Endothelial cell of umbilical vein (primary cell): ENCODE results near the gene DAAM1. TPM values are rescaled to one million over a fixed set of nuclear protein-coding genes. Genes with fewer than 3 reads are reported as not detected.

ENCODE experiments used
- BruUV-seq: library from RNA; stranded (reverse); fragments of 400-500 nt; replicated peaks from 2 replicates; lab custom pipeline; 2021; lab: Mats Ljungman, UMichigan
- CTCF ChIA-PET: fragments of 300-600, 350-600 bp; sonication (Branson Sonifier 250); formaldehyde crosslinking; loops from one replicate; lab custom pipeline; 2021; ENCODE audit warnings: antibody characterized with exemption, inconsistent platforms; lab: Charles Lee
- POLR2A ChIA-PET: fragments of 300-600, 350-600 bp; sonication (Branson Sonifier 250); formaldehyde crosslinking; loops from one replicate; lab custom pipeline; 2021; ENCODE audit warnings: antibody characterized with exemption, inconsistent platforms; lab: Charles Lee
- DNase-seq: peaks from one replicate; pipeline ENCODE4 v3.0.0-alpha.2; 2011; ENCODE audit warnings: low read depth, low spot score
- FAIRE-seq: peaks from 2 replicates; lab custom pipeline; 2011; peaks lifted over from hg19 to GRCh38; lab: Jason Lieb, UNC
- H2AFZ ChIP-seq: 2 replicates; pipeline ENCODE4 v1.6.0; 2012; ENCODE audit warnings: low read depth, low read length, control low read depth, inconsistent platforms
- H3K27ac ChIP-seq: 2 replicates; pipeline ENCODE4 v1.5.1; 2011; ENCODE audit warnings: low read depth, mild to moderate bottlenecking, control low read depth, low read length, moderate library complexity; ENCODE audit not compliant: insufficient read depth
- H3K27me3 ChIP-seq, 2 experiments: 2 replicates each; pipeline versions ENCODE4 v1.6.0 to v1.6.1; 2011; ENCODE audit warnings: low read length in 2 of 2, mixed read lengths in 1 of 2; ENCODE audit not compliant: control insufficient read depth in 2 of 2, insufficient read depth in 2 of 2
- H3K36me3 ChIP-seq, 2 experiments: 2 replicates in 1 of 2; 3 replicates in 1 of 2; pipeline ENCODE4 v1.5.1; 2011; ENCODE audit warnings: low read length in 2 of 2, mild to moderate bottlenecking in 1 of 2, moderate library complexity in 1 of 2; ENCODE audit not compliant: control insufficient read depth in 2 of 2, insufficient read depth in 2 of 2; ENCODE audit errors: extremely low read depth in 1 of 2
- H3K4me1 ChIP-seq: 3 replicates; pipeline ENCODE4 v1.5.1; 2011; ENCODE audit warnings: mild to moderate bottlenecking, low read length; ENCODE audit not compliant: control insufficient read depth, insufficient read depth; ENCODE audit errors: extremely low read depth
- H3K4me2 ChIP-seq: 2 replicates; pipeline ENCODE4 v1.6.1; 2011; ENCODE audit warnings: low read length, control low read depth, mixed read lengths; ENCODE audit not compliant: insufficient read depth
- H3K4me3 ChIP-seq, 3 experiments: fragments of 200-600 bp in 1 of 3; sonication (generic), shearing (Covaris generic) in 1 of 3; replicated peaks in 1 of 3; 2 replicates each; pipeline ENCODE4 v1.5.1; 2011 to 2016; ENCODE audit warnings: control low read depth in 3 of 3, low read length in 3 of 3, mild to moderate bottlenecking in 2 of 3, inconsistent platforms in 1 of 3, low read depth in 1 of 3, moderate library complexity in 1 of 3; ENCODE audit not compliant: insufficient read depth in 1 of 3
- H3K79me2 ChIP-seq: 2 replicates; pipeline ENCODE4 v1.6.0; 2012; ENCODE audit warnings: low read length, inconsistent platforms; ENCODE audit not compliant: control insufficient read depth, insufficient read depth
- H3K9ac ChIP-seq: replicated peaks from 2 replicates; pipeline ENCODE3; 2011; ENCODE audit warnings: low read length, control low read depth; ENCODE audit not compliant: insufficient read depth; ENCODE audit errors: extremely low read depth
- H3K9me1 ChIP-seq: replicated peaks from 3 replicates; pipeline ENCODE4 v1.6.0; 2011; ENCODE audit warnings: mild to moderate bottlenecking, low read length; ENCODE audit not compliant: control insufficient read depth, insufficient read depth; ENCODE audit errors: extremely low read depth
- H3K9me3 ChIP-seq: replicated peaks from 2 replicates; pipeline ENCODE4 v1.5.1; 2012; ENCODE audit warnings: low read length, inconsistent platforms; ENCODE audit not compliant: control insufficient read depth, insufficient read depth
- H4K20me1 ChIP-seq: replicated peaks from 2 replicates; pipeline ENCODE3; 2011; ENCODE audit warnings: mild to moderate bottlenecking, low read length; ENCODE audit not compliant: control insufficient read depth, insufficient read depth; ENCODE audit errors: extremely low read depth
- CTCF ChIP-seq, 2 donors: IDR thresholded peaks; 1 replicate in 1 of 2; 2 replicates in 1 of 2; pipeline ENCODE4 v1.5.1; 2011; ENCODE audit warnings: low read length in 2 of 2, mild to moderate bottlenecking in 2 of 2, moderate library complexity in 2 of 2, control low read depth in 1 of 2, inconsistent platforms in 1 of 2, low read depth in 1 of 2; ENCODE audit not compliant: insufficient read depth in 1 of 2; ENCODE audit errors: extremely low read depth in 1 of 2
- EZH2 ChIP-seq: IDR thresholded peaks from 2 replicates; pipeline ENCODE4 v1.6.1; 2012; ENCODE audit warnings: borderline replicate concordance, low read depth, mild to moderate bottlenecking, moderate library complexity, low read length, inconsistent platforms; ENCODE audit not compliant: severe bottlenecking
- FOS ChIP-seq: IDR thresholded peaks from 2 replicates; pipeline ENCODE4 v1.6.1; 2011; ENCODE audit warnings: mild to moderate bottlenecking, low read length, moderate library complexity, borderline replicate concordance; ENCODE audit not compliant: insufficient read depth
- GATA2 ChIP-seq: IDR thresholded peaks from 2 replicates; pipeline ENCODE4 v1.7.0; 2011; ENCODE audit warnings: low read depth, mild to moderate bottlenecking, moderate library complexity, mixed read lengths, low read length; ENCODE audit not compliant: insufficient read length, insufficient read depth
- JUN ChIP-seq: IDR thresholded peaks from 2 replicates; pipeline ENCODE4 v1.6.1; 2011; ENCODE audit warnings: borderline replicate concordance, low read depth; ENCODE audit not compliant: insufficient read length, insufficient read depth
- MAX ChIP-seq: IDR thresholded peaks from 2 replicates; pipeline ENCODE4 v1.6.1; 2011; ENCODE audit not compliant: insufficient read depth, insufficient read length
- MYC ChIP-seq: IDR thresholded peaks from one replicate; pipeline ENCODE4 v1.6.1; 2011; ENCODE audit warnings: mild to moderate bottlenecking, low read depth, low read length
- POLR2A ChIP-seq: IDR thresholded peaks from 2 replicates; pipeline ENCODE4 v1.6.1; 2012; ENCODE audit warnings: low read depth, mild to moderate bottlenecking, control low read depth, low read length
- POLR2AphosphoS5 ChIP-seq: IDR thresholded peaks from 2 replicates; pipeline ENCODE4 v1.6.1; 2012; ENCODE audit warnings: low read depth, mild to moderate bottlenecking, control low read depth, low read length, moderate library complexity; ENCODE audit not compliant: insufficient read depth
- dilution Hi-C: fragments of 300-500 bp; cut with MboI; formaldehyde crosslinking; loops from one replicate; pipeline ENCODE4 v1.15.0; 2019; ENCODE audit warnings: low sequenced_read_pairs; ENCODE audit not compliant: extremely low pct_ligation_motif_present
- intact Hi-C: fragments of 100-400 bp; cut with micrococcal nuclease; formaldehyde crosslinking; loops from one replicate; pipeline ENCODE4 v1.10.0; 2022
- polyA plus RNA-seq, 4 experiments: library from polyadenylated mRNA; depleted of rRNA in 3 of 4; stranded (reverse) in 3 of 4; unstranded in 1 of 4; fragments of >200 nt; gene quantifications; 2 replicates each; pipeline versions ENCODE4 v1.2.1 to v1.2.3, GENCODE V29; 2011 to 2012; ENCODE audit warnings: missing spikeins in 1 of 4
- total RNA-seq: library from RNA; stranded (reverse); gene quantifications from 2 replicates; pipeline ENCODE4 v1.2.3, GENCODE V29; 2021

DAAM1 gene
- total and polyA plus RNA-seq, 2 donors (not counting 3 experiments of a cell fraction or from before 2014, with no cell fraction given): 10.2 to 25.3 TPM

- FAIRE-seq (no peak), DNase-seq (no peak)
- no peak overlapping the region for H3K4me2 ChIP-seq
- no peak overlapping the region for H3K4me3 ChIP-seq
- ChIA-PET POLR2A (no interaction called here), CTCF (interaction anchor here (1.0 kb wide), 1 partner anchor 28 kb away, joined by 3 read pairs; no protein-coding TSS in a partner anchor)
- peak overlapping the region; percentile 94 for H3K27ac ChIP-seq
- H2AFZ ChIP-seq: no peak overlapping the region
- H3K4me1 ChIP-seq: peaks cover 53% of the 10 kb centered on the region
- H3K79me2 ChIP-seq: no peaks in the 10 kb centered on the region
- H4K20me1 ChIP-seq: no peaks in the 10 kb centered on the region
- TF ChIP-seq POLR2AphosphoS5: no peak
- no peak for TF ChIP-seq FOS
- no peak for TF ChIP-seq GATA2
- peaks cover 0 to 3% of the 10 kb centered on the region in 2 experiments for H3K36me3 ChIP-seq
- dilution Hi-C loops (no loop called here), intact Hi-C loops (no loop called here)
- no peaks in the 10 kb centered on the region for H3K9me3 ChIP-seq
- H3K9me1 ChIP-seq: no peaks in the 10 kb centered on the region
- no peak overlapping the region for H3K9ac ChIP-seq
- H3K27me3 ChIP-seq: no peaks in the 10 kb centered on the region
- no TSS peak for BruUV-seq
These were observed 145.8 kb downstream of the DAAM1 start for GRCh38 chr14:59334253-59334652.

DNA sequence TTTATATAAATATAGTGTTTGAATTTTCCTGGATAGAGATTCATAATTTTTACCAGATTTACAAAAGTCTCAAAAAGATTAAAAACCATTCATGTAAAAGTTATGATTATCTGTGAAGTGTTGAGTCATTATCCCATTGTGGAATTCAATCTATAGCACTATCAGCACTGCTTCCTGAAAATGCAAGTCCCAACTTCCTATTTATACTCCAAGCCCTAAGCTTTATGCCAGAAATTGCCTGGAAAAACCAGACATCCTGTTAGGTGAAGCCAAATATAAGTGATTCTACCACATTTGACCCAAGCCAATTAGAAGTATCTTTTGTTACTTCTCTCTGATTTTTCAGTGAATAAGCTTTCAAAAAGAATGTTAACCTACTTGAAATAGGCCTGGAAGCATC lies 147.6 kb downstream of the DAAM1 start:
- Histone ChIP-seq H3K9me1 (no peaks in the 10 kb centered on the region), H3K36me3 (no peaks in the 10 kb centered on the region), H3K79me2 (no peaks in the 10 kb centered on the region), H3K9ac (peak overlapping the region; percentile 39), H2AFZ (no peak overlapping the region), H4K20me1 (no peaks in the 10 kb centered on the region), H3K9me3 (no peaks in the 10 kb centered on the region), H3K4me1 (peaks cover 53% of the 10 kb centered on the region), H3K27ac (peak overlapping the region; percentile 87), H3K4me2 (peak overlapping the region; percentile 87), H3K27me3 (no peaks in the 10 kb centered on the region), H3K4me3 (peak overlapping the region in 1 of 3 experiments; percentile 22)
- TF ChIP-seq MYC: no peak
- TF ChIP-seq MAX: no peak
- TF ChIP-seq CTCF (IDR thresholded peaks at IDR 0.05; ENCODE audit: extremely low read depth in 1 of 2, insufficient read depth in 1 of 2, low read depth in 1 of 2, low read length in 2 of 2): no peak
- TF ChIP-seq FOS: peak; percentile 84
- TF ChIP-seq JUN: peak; percentile 83
- peak; percentile 89 for TF ChIP-seq GATA2
- TF ChIP-seq POLR2A: no peak
- TF ChIP-seq EZH2: no peak
- TF ChIP-seq POLR2AphosphoS5: peak; percentile 57
- dilution Hi-C loops (no loop called here), intact Hi-C loops (loop anchor here (1.0 to 2.0 kb wide), 8 partner anchors 15 to 147 kb away; partner anchors contain the start of gene DAAM1)
- BruUV-seq: no TSS peak
- peak; percentile 88 for FAIRE-seq
- DNase-seq: peak; percentile 94
- POLR2A ChIA-PET: interaction anchor here (1.0 kb wide), 1 partner anchor 15 kb away, joined by 3 read pairs; no protein-coding TSS in a partner anchor
- CTCF ChIA-PET: interaction anchor here (0.8 to 2.7 kb wide), 11 partner anchors 11 to 210 kb away, joined by 3 to 12 read pairs (median 3); no protein-coding TSS in a partner anchor
